RWPE2 (cell line): ENCODE results near the gene GLB1L2.

ENCODE experiments used
- ATAC-seq: fragments of 200-7000 bp; cut with Tn5 transposase; 3 replicates; pipeline ENCODE4 v1.9.1; 2021; ENCODE audit warnings: low read depth
- DNase-seq: peaks from one replicate; pipeline ENCODE4 v3.0.0-alpha.2; 2020; ENCODE audit warnings: low spot score
- H3K27ac ChIP-seq: fragments of 450-650 bp; 2 replicates; pipeline ENCODE4 v1.5.1; 2017; ENCODE audit warnings: mild to moderate bottlenecking; ENCODE audit not compliant: poor library complexity, severe bottlenecking
- H3K27me3 ChIP-seq: fragments of 250-450 bp; sonication (Bioruptor Pico); 2 replicates; pipeline ENCODE4 v1.5.1; 2021; ENCODE audit warnings: mild to moderate bottlenecking, moderate library complexity; ENCODE audit not compliant: insufficient read depth, poor library complexity, severe bottlenecking
- H3K36me3 ChIP-seq: fragments of 250-450 bp; sonication (Bioruptor Pico); 2 replicates; pipeline ENCODE4 v1.5.1; 2020; ENCODE audit warnings: low read depth, mild to moderate bottlenecking, moderate library complexity
- H3K4me1 ChIP-seq: fragments of 250-450 bp; sonication (Bioruptor Pico); 2 replicates; pipeline ENCODE4 v1.5.1; 2021; ENCODE audit warnings: mild to moderate bottlenecking, moderate library complexity; ENCODE audit not compliant: insufficient read depth, poor library complexity, severe bottlenecking
- H3K4me3 ChIP-seq: fragments of 250-450 bp; sonication (Bioruptor Pico); 2 replicates; pipeline ENCODE4 v1.5.1; 2021; ENCODE audit warnings: mild to moderate bottlenecking, moderate library complexity; ENCODE audit not compliant: severe bottlenecking
- H3K9me3 ChIP-seq: fragments of 250-450 bp; sonication (Bioruptor Pico); 2 replicates; pipeline ENCODE4 v1.5.1; 2021; ENCODE audit warnings: mild to moderate bottlenecking, moderate library complexity; ENCODE audit not compliant: severe bottlenecking
- CTCF ChIP-seq: fragments of 450-650 bp; IDR thresholded peaks from one replicate; pipeline ENCODE4 v1.5.1; 2017; ENCODE audit warnings: mild to moderate bottlenecking, moderate library complexity; ENCODE audit not compliant: poor library complexity, severe bottlenecking

GLB1L2 gene

GRCh38 chr11:134397304-134398078 lies 65.7 kb downstream of the GLB1L2 start:
- Histone ChIP-seq H3K4me1 (no peaks in the 10 kb centered on the region), H3K9me3 (no peaks in the 10 kb centered on the region), H3K27ac (no peak overlapping the region), H3K4me3 (no peak overlapping the region), H3K36me3 (no peaks in the 10 kb centered on the region), H3K27me3 (no peaks in the 10 kb centered on the region)
- ATAC-seq, result no peak
- TF ChIP-seq CTCF, result no peak
- DNase-seq, result no peak

GRCh38 chr11:134398079-134398444 lies 66.3 kb downstream of the GLB1L2 start:
- no peak for TF ChIP-seq CTCF

GRCh38 chr11:134398644-134399292 lies 67.0 kb downstream of the GLB1L2 start:
- Histone ChIP-seq H3K27ac (no peak overlapping the region), H3K27me3 (no peaks in the 10 kb centered on the region), H3K36me3 (no peaks in the 10 kb centered on the region), H3K9me3 (no peaks in the 10 kb centered on the region), H3K4me3 (no peak overlapping the region), H3K4me1 (no peaks in the 10 kb centered on the region)
- DNase-seq (no peak), ATAC-seq (no peak)
- no peak for TF ChIP-seq CTCF

More at GRCh38 chr11:134398079-134398444, 66.3 kb downstream of the GLB1L2 start:
- Histone ChIP-seq H3K27ac (no peak overlapping the region), H3K4me3 (no peak overlapping the region), H3K4me1 (no peaks in the 10 kb centered on the region), H3K9me3 (no peaks in the 10 kb centered on the region), H3K27me3 (no peaks in the 10 kb centered on the region), H3K36me3 (no peaks in the 10 kb centered on the region)
- no peak for DNase-seq
- no peak for ATAC-seq

GRCh38 chr11:134399293-134399654 lies 67.5 kb downstream of the GLB1L2 start:
- Histone ChIP-seq H3K9me3 (no peaks in the 10 kb centered on the region), H3K4me1 (no peaks in the 10 kb centered on the region), H3K36me3 (no peaks in the 10 kb centered on the region), H3K27me3 (no peaks in the 10 kb centered on the region), H3K4me3 (no peak overlapping the region), H3K27ac (no peak overlapping the region)
- ATAC-seq (no peak), DNase-seq (no peak)
- no peak for TF ChIP-seq CTCF

GRCh38 chr11:134399996-134400395 lies 68.2 kb downstream of the GLB1L2 start:
- Histone ChIP-seq H3K9me3 (no peaks in the 10 kb centered on the region), H3K27me3 (no peaks in the 10 kb centered on the region), H3K27ac (no peak overlapping the region), H3K4me3 (no peak overlapping the region), H3K4me1 (no peaks in the 10 kb centered on the region), H3K36me3 (no peaks in the 10 kb centered on the region)
- ATAC-seq (no peak), DNase-seq (no peak)
- no peak for TF ChIP-seq CTCF
